ENCODE results near the gene MTMR3.

DNA sequence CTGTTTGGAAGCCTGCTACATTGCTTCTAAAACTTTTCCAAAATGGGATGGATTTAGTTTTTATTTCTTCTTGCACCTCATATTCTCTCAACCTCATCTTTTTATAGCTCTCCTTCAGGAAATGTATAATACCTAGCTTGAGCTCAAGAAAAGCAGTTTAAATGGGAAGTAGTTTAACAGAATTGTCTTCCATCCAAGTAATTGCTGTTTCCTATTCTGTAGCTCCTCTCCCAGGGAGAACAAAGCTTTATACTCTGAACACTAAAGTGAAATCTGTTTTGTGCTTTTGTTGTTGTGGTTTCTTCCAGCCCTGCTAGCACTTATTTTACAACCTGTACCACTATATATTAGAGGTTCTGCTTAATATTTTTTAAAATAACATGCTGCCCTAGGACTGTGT, 114.1 kb downstream of the MTMR3 start:
- TF ChIP-seq, protein P1, sequence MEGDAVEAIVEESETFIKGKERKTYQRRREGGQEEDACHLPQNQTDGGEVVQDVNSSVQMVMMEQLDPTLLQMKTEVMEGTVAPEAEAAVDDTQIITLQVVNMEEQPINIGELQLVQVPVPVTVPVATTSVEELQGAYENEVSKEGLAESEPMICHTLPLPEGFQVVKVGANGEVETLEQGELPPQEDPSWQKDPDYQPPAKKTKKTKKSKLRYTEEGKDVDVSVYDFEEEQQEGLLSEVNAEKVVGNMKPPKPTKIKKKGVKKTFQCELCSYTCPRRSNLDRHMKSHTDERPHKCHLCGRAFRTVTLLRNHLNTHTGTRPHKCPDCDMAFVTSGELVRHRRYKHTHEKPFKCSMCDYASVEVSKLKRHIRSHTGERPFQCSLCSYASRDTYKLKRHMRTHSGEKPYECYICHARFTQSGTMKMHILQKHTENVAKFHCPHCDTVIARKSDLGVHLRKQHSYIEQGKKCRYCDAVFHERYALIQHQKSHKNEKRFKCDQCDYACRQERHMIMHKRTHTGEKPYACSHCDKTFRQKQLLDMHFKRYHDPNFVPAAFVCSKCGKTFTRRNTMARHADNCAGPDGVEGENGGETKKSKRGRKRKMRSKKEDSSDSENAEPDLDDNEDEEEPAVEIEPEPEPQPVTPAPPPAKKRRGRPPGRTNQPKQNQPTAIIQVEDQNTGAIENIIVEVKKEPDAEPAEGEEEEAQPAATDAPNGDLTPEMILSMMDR (IDR thresholded peaks at IDR 0.05): no peak
- TF ChIP-seq POLR2A (IDR thresholded peaks at IDR 0.05): no peak

Data from right lobe of liver (tissue), 4 donors.